Measurements from ENCODE around the gene PADI2.

PADI2 gene

DNA sequence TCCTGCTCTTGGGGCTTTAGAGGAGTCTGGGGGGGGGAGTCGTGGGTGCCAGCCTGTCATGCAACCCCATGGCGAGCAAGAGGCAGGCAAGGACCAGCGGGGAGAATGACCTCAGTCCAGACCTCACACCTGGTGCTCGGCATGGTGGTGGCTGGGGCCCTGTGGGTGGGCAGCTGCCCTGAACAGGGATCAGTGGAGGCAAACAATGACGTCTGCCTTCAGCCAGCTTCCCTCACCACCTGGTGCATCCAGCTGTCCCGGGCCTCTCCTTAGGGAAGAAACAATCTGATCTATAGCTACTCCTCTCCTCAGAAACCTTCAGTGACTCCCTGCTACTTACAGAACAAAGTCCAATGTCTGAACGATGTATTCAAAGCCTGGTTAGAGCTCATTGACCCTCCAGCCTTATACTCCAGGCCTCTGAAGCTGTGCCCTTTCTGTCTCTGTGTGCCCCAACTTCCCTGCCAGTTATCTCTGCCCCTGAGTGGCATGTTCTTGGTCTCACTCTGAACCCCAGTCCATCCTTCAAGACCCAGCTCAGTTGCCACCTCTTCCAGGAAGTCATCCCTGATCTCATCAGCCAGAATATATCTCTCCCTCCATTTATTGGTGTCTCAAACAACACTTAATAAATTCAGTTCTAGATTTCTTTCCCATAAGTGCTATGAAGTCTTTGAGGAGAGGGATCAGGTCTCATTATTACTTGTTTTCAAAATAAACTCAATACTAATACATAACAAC, 6.6 kb downstream of the PADI2 start:
- DNase-seq = no peak

DNA sequence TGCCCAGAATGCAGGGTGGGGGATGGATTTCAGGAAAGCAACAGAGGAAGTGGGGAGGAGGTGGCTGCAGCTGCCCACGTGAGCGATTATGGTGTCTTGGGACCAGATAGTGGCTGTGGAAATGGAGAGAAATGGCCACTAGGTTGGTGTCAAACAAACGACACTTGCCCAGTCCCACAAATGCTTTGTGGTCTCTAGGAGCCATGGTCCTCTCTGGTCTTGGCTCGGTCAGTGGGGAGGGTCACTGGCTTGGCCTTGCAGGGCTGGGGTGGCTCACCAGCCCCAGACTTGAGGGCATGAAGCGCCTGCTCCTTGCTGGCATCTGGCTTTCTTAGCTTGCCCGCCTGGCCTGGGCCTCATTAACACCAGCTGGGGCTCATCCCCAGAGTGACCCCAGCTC, 7.2 kb downstream of the PADI2 start:
- no peak for DNase-seq

DNA sequence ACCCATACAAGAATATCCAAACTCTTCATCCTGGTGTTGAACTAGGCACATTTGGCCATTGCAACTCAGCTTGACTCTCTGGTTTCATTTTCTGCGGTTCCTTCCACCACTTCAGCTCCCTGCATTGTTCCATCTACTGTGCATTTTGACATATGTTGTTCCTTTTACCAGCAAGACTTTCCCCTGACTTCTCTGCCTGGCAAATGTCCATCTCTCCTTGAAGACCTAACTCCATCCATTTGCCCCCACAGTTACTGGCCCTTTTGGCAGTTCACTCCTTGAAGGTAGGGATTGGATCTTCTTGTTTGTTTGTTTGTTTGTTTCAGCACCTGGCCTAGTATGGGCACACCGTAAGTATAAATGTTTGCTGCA, 8.7 kb downstream of the PADI2 start:
- no peak for DNase-seq

DNA sequence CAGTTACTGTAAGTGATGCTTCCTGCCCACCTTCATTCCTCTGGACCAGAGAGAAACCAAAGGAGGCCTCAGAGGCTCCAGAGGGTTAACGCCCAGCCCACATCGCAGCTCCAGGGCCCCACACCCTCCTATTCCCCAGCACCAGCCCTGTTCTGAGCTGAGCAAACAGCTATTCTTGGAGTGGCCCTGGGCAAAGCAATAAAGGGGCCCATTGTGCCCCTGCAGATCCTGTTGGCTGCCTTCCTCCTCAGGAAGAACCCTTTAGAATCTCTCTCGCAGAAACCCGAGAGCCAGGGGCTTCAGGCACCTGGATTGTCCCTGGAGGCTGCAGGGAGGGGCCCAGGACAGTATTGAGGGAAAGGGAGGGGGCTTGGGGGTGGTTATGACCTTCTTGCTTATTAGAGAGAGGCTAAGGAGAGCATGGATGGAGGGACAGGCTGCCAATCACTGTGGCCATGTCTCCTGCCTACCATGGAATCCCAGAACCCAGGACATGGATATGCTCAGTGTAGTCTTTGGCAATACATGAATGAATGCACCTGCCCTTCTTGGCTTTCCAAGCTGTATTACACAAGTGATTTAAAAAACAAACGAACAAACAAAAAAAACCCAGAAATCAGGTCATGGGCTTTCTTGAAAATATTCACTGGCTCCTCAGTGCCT, 9.2 kb downstream of the PADI2 start:
- DNase-seq = no peak

DNA sequence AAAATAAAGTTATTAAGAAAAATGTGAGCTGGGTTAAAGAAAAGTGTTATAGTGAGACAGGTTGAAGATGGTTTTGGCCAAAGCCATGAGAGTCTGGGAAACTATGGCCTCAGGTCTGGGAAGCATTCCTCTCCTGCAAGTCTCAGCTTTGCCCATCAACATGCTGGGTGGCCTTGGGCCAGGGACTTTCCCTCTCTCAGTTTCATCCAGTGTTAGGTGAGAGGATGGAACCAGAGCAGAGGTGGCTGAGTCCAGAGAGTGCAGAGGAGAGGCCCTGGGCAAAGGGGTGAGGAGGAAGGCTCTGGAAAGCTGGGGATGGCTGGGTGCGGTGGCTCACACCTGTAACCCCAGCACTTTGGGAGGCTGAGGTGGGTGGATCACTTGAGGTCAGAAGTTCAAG, 10.5 kb downstream of the PADI2 start:
- no peak for DNase-seq

DNA sequence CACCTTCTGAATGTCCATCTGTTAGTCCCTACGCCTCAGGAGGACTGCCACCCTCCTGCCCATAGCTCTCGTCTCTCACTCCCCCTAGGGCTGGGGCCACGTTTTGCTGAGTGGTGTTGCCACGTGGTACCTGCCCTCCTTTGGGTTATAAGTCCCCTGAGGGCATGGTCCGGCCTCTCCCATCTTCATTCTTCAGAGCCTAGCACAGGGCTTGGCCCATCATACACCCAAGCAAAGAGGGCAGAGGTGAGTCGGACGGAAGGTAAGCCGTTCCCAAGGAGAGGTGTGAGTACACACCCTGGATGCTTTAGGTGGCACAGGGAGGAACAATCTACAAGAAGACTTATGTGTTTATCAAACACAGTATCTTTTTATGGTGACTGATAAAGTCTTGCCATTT, 10.9 kb downstream of the PADI2 start:
- no peak for DNase-seq

DNA sequence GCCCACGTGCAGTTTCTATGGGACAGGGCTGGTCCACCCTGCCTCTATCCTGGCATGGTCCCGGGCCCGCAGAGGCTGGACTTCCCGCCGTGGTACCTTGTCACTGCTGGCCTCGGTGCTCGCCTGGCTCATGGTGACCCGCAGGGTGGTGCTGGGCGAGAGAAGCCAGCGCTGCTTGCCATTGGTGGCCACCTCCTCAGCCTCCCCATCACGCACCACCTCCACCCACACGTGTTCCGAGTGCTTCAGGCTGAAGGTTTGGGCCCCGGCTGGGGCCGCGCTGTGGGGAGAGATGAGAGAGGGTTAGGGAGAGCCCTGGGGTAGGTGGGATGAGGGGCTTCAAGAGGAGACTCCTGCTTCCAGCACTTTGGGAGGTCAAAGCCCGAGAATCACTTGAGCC, 14.5 kb downstream of the PADI2 start:
- no peak for DNase-seq

DNA sequence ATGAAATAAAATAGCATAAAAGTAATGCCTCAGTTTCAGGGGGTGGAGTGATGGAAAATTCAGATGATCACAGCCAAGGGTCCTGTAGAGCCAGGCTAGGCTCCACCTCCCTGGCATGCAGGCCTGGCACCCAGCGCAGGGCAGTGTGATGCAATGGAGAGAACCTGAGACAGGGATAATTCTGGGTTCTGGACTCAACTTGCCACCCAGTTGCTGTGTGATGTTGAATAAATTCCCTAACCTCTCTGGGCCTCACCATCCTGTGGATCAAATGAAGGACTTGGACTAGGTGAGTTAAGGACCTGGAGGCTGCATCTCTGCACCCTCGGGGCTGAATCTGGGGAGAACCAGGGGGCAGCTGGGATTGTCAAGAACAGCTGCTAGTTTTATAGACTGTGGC, 17.0 kb downstream of the PADI2 start:
- DNase-seq = no peak

DNA sequence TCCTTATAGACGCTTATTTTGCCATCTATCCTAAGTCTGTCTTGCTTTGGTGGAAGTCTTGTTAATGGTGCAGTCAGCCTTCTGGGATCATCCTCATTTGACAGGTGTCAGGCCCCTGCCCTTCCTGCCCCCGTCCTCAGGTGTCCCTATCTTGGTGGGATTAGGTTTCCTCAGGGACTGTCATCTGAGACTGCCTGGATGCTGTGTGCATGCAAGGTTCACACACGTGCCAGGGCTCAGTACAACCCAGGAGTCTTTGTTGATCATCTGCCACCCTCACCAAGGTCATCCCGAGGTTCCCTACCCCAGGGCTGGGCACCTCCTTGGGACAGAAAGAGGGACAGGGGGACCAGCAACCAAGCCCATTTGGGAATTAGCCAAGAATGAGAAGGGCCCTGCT, 18.0 kb downstream of the PADI2 start:
- DNase-seq = no peak

DNA sequence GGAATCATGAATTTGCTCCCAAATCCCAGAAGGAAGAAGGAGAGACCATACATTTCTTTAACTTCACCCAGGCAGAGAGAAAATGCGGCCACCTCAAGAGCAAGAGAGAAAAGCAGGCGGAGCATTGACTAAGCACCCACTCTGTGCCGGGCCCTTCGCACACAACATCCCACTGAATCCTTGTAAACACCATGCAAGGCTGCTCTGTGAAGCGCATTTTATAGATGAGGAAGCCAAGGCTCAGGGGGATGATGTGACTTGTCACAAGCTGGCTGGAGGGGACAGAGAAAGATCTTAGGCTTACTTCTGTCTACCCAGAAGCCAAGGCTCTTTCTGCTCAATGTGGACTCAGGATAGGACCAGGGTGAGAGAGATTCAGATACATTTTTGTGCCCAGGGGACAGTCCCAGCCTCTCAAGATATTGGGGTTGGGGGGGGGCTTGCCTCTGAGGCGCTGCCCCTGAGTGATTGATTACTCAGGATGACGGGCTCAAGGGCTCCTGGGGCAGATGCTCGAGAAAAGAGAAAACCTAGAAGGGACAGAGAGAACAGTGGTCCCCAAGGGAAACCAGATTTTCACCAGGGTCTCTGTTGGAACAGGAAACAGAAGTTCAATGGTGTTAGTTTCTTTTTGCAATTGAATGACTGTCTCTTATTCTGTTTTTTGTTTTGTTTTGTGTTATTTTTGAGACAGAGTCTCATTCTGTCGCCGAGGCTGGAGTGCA, 19.5 kb downstream of the PADI2 start:
- DNase-seq = no peak

DNA sequence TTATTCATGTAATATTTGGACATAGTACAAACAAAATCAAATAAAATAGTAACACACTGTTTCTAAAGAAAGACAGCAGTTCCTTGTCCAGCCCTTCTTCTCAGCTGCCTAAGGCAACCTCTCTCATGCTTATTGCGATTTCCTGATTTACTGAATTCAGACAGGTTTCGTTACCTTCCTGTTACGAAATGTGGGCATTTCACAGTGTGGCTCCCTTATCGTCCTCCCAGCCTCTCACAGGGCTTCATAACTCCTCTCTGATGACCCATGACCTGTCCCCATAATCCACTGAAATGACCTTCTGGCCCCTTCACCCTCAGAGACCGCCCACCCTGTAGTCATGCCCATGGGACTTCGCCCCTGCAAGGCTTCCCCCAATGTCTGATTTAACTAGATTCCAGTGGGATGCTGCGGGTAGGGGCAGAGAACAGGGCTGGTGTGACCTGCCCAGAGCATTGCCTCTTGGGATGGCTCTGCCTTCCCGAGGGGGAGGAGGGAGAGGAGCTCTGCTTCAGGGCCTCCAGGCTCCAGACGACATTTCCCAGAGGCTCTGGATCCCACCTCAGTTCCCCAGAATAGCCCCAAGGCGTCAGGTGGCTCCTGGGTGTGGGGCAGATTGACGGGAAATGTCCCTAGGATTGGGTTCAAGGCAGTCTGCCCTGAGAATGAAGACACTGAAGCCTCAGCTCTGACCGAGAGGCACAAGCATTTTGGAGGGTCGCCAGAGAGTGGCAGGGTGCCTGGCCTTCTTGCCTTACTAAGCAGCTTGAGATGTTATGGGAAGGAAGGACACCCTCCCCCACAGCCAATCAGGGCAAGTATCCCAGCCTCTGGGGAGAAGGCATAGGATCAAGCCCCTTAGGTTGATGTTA, 20.6 kb downstream of the PADI2 start:
- no peak for DNase-seq

DNA sequence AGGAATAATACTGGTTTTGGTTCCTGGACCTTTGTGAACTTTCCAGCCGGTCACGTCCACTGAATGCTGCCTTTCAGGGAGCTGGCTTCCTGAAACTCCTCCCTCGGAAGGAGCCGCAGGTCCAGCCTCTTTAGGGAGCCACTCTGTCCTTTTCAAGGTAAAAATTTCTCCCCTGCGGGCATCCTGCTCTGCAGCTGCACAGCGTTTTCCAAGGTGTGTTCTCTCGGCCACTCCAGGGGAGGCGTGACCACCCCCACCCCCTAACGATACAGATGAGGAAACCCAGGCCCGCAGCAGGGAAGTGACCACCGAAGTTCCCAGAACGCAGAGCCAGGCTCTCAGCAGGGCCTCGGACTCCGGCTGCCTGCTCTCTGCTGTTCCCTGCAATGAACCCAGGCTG, 21.5 kb downstream of the PADI2 start:
- no peak for DNase-seq

DNA sequence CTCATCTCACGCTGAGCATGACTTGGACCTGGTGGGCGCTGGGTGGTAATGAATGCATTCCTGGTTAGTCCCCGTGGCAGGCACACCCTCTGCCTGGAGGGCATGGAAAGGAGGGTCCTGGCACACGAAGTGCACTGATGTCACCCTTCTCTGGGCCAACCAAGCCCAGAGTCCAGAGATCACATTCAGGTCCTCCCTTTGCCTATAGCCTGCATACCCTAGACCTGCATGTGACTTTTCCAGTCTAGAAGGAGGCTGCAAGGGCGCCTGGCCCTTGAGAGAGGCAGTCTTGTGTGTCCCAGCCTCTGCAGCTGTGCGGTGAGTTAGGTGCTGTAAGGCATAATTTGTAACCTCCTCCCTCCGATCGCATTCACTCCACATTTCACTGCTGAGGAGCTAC, 22.1 kb downstream of the PADI2 start:
- DNase-seq = no peak

DNA sequence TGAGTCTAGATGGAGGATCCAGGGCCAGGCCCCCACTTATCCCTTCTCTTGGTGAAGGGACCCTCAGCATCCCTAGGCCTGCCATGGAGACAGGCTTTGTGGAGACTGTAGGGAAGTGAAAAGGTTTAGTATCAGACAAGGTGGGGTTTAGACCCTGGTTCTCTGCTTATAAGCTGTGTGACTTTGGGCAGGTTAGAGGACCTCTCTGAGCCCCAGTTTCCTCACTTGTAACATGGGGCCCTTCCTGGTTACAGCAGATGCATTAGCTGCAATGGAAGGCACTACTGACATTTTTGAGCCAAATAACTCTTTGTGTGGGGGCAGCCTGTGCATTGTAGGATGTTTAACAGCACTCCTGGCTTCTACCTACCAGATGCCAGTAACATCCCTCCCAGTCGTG, 22.7 kb downstream of the PADI2 start:
- DNase-seq = no peak

DNA sequence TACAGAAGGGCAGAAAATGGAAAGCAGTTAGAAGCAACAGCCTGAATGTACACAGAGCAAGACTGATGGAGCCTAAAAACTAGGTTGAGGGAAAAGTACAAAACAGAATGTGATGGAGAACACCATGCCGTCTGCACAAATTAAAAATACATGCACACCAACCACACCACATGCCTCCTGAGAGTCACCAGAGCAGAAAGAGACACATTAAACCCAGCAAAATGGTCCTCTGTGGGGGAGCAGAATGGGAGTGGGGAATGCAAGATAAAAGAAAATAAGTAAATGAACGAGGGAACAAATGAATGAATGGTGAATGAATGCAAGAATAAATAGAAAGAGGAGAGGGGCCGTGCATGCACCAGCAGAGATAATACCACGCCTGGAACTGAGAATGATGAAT, 24.1 kb downstream of the PADI2 start:
- DNase-seq = no peak

DNA sequence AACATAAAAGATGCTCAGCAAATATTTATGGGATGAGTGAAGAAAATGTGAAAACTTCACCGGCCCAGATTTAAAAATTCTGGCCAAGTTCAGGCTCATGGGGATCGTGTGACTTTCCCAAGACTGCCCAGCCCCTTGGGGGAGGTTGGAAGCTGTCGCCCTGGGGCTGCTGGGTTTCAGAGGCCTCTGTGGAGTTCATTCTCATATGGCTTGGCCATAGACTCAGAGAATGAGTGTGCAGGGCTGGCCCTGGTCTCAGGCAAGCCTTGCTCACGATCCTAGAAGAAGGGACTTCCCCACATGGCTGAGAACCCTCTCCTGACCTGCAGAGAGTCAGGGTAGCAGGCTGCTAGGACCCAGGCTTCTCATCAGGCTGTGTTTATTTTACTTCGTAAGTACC, 24.6 kb downstream of the PADI2 start:
- no peak for DNase-seq

DNA sequence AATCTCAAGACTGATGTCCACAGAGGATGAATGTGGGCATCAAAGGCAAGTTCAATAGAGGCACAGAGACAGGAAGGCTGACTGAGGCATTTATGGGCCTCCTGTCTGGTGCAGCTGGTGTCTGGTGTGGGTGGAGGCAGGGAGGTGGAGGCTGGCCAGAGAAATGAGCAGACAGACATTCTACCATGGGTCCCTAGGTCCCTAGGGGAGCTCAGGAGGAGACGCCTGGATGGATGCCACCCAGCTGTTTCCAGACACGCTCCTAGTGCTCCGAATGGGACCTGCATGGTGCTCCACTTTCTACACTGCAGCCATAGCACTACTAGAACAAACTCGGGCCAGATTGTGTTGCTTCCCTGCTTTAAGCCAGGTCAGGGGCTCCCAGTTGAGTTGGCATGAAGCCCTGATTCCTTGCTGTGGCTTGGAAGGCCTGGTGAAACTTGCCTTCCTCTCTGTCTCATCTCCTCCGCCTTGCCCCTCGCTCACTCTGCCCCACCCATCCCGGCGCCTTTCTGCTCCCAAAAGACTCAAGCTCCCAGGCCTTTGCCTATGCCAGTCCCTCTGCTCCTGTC, 25.3 kb downstream of the PADI2 start:
- no peak for DNase-seq

DNA sequence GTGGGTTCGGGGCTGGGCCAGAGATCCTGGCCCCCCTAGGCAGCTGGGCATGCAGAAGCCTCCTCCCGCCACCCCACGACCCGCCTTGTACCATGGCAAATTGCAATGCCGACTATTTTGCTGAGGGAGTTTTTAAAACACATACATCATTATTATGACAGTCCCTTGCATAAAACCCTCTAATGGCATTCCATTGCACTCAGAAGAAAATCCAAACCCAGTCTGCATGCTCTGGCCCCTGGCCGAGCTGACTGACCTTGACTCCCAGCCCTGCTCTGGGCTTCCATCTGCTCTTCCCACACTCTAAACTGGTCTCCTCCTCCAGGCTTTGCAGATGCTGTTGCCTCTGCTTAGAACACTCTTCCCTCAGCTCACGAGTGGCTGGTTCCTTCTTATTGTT, 28.0 kb downstream of the PADI2 start:
- no peak for DNase-seq

DNA sequence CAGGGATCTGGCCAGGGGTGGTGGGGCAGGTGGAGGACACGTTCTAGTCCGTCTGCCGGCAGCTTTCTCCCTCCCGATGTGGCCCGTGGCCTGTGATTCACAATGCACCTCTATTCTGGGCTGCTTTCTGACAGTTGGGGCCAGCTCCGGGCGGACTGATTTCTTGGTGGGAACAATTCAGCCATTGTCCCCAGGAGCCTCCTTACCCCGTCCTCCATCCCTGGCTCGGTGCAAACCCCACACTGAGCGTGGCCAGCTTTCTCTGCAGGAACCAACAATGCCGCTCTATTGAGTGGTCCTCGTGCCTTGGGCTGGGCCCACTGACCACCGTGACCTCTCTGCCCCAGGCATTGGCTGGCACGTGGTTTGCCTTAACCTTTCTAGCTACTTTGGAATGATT, 29.7 kb downstream of the PADI2 start:
- DNase-seq = no peak

DNA sequence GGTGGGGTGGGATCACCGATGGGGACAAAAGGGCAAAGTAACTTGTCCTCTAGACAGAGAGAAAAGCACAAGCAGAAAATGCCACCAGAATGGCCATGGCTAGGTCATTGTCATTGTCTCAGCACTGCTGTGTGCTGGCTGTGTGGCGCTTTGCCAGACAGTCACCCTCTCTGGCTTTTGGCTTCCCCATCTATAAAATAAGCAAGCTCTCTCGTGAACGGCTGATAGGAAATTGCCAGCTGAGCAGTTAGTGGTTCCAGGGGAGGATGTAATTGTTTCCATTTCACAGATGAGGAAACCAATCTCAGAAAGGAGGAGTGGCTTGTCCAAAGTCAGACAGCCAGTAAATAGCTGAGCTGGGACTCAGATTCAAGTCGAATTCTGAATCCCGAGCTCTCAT, 32.5 kb downstream of the PADI2 start:
- DNase-seq = no peak

DNA sequence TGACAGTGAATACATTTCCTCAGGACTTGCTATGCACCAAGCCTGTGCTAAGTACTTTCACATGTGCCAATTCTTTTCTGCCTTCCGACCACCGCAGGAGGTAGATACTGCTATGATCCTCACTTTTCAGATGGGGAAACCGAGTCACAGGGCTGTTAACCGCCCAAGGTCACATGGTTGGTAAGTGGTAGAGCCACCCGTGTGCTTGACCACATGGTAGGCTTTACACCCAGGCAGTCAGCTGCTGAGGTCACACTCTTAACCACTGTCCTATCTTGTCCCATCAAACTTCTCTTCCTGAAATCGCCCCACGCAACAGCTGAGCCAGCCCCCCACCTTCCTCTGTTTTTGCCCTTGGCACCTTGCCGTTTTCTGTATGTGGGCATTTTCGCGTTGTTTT, 34.5 kb downstream of the PADI2 start:
- no peak for DNase-seq

DNA sequence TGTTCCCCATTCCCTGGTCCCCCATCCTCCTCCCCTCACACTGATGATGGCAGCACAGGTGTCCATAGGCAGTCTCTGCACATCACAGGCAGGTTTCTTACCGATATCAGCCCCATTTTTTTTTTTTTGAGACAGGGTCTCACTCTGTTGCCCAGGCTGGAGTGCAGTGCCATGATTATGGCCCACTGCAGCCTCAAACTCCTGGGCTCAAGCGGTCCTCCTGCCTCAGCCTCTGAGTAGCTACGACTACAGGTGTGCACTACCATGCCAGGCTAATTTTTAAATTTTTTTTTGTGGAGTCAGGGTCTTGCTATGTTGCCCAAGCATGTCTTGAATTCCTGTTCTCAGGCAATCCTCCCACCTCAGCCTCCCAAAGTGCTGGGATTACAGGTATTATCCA, 36.5 kb downstream of the PADI2 start:
- DNase-seq = no peak

DNA sequence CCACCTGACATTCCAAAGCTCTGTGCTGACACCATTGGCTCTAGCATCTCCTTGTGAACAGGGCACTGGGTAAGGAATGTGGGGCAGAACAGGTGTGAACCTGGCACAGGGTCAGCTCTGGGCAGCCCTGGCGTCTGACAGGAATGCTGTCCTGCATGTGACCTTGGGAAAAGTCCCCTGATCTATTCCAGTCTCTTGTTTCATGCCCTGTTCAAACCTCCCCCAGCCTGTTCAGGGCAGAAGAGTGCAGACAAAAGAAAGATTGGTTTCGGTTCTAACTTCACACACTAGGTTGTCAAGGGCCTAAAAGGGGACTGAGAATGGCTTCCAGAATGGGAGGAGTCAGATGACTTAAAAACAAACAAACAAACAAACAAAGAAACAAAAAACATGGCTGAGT, 37.8 kb downstream of the PADI2 start:
- DNase-seq = no peak
